AG04449 (cell line): Measurements from ENCODE around the gene LIN9.
"Not testable (repeated sequence)": the region's sequence is repeated elsewhere in the genome, so short reads cannot be mapped to it uniquely, and the experiment has no call there.

ENCODE experiments used
- CTCF ChIA-PET: fragments of 350-600 bp; formaldehyde crosslinking; extraction: SDS; loops from one replicate; lab custom pipeline; 2021; ENCODE audit warnings: antibody characterized with exemption; lab: Yijun Ruan, JAX
- POLR2A ChIA-PET: fragments of 400-600, 350-600 bp; formaldehyde crosslinking; extraction: SDS; loops from one replicate; lab custom pipeline; 2020; ENCODE audit warnings: antibody characterized with exemption, inconsistent platforms; lab: Yijun Ruan, JAX
- DNase-seq: peaks from one replicate; pipeline ENCODE4 v3.0.0-alpha.2; 2010; ENCODE audit warnings: low read depth, low spot score
- H3K4me3 ChIP-seq: 2 replicates; pipeline ENCODE4 v1.5.1; 2011; ENCODE audit warnings: low read depth, mild to moderate bottlenecking, control low read depth, low read length
- CTCF ChIP-seq: IDR thresholded peaks from one replicate; pipeline ENCODE4 v1.5.1; 2011; ENCODE audit warnings: mild to moderate bottlenecking, moderate library complexity, low read length, control low read depth, inconsistent platforms; ENCODE audit not compliant: insufficient read depth; ENCODE audit errors: missing control alignments

Gene LIN9

GRCh38 chr1:226351709-226352108 lies 42.7 kb upstream of the LIN9 start:
- H3K4me3 ChIP-seq: no peak overlapping the region
- no peak for TF ChIP-seq CTCF
- ChIA-PET CTCF (no interaction called here), POLR2A (no interaction called here)
- no peak for DNase-seq

DNA sequence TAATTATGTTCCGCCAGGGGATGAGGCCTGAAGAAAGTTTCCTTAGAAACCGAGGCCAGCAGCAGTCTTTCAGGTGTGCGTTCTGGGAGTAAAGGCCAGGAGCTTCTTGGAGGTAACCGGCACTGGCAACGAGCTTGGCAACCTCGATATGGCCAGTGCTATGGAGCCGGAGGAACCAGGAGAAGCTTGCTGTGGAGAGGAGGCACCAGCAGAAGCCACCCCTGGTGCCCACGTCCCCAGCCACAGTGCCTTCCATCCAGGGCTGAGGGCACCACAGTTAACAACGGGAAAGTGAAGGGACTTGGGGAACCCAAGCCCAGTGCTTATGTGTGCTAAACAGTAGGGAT lies 41.5 kb upstream of the LIN9 start:
- no peak overlapping the region for H3K4me3 ChIP-seq
- CTCF ChIA-PET: no interaction called here
- no peak for TF ChIP-seq CTCF
- no peak for DNase-seq
- POLR2A ChIA-PET: no interaction called here

DNA sequence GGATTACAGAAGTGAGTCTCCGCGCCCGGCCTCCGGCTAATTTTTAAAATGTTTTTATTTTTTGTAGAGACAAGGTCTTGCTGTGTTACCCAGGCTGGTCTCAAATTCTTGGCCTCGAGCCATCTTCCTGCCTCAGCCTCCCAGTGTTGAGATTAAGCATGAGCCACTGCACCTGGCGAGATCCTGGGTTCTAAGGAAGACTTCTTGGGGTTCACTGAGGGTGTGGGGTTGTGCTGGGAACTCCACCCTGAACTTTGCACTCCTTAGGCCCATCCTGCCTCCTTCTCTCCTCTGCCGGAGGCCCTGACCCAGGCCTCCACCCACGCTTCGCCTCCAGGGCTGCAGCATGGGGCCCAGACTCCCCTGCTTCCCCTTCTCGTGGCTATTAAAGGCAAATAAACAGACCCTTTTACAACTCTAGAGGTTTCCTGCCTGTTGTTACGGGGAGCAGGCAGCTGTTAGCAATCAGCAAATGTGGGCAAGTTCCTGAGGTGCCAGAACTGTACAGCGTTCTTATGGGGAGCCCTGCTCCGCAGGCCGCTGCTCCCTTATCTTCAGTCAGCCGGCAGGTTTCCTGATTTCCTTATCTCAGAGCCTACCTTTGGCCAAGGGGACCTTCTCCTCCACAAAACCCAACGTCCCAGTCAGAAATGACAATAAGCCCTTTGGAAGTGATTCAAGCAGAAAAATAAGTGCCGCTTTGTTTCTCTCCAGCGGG lies 41.0 kb upstream of the LIN9 start:
- ChIA-PET POLR2A (no interaction called here), CTCF (no interaction called here)
- H3K4me3 ChIP-seq: no peak overlapping the region
- TF ChIP-seq CTCF: no peak
- DNase-seq: no peak

DNA sequence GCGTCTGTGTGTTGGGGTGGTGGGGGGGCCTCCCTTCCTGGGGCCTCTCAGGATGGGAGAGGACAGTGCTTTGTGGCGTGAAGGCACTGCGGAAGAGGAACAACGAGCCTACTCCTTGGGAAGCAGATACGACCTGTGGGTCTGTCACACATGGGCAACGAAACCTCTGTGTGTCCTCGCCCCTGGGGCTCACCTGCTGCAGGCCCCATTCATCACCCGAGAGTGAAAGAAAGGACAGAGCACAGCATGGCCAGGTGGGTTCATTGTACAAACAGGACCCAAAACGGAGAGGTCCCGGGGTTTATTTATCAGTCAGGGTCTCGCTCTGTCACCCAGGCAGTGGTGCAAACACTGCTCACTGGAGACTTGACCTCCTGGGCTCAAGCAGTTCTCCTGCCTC lies 40.1 kb upstream of the LIN9 start:
- H3K4me3 ChIP-seq: no peak overlapping the region
- POLR2A ChIA-PET: no interaction called here
- no peak for DNase-seq
- CTCF ChIA-PET: interaction anchor here (1.0 kb wide), 1 partner anchor 223 kb away, joined by 3 read pairs; no protein-coding TSS in a partner anchor
- no peak for TF ChIP-seq CTCF

DNA sequence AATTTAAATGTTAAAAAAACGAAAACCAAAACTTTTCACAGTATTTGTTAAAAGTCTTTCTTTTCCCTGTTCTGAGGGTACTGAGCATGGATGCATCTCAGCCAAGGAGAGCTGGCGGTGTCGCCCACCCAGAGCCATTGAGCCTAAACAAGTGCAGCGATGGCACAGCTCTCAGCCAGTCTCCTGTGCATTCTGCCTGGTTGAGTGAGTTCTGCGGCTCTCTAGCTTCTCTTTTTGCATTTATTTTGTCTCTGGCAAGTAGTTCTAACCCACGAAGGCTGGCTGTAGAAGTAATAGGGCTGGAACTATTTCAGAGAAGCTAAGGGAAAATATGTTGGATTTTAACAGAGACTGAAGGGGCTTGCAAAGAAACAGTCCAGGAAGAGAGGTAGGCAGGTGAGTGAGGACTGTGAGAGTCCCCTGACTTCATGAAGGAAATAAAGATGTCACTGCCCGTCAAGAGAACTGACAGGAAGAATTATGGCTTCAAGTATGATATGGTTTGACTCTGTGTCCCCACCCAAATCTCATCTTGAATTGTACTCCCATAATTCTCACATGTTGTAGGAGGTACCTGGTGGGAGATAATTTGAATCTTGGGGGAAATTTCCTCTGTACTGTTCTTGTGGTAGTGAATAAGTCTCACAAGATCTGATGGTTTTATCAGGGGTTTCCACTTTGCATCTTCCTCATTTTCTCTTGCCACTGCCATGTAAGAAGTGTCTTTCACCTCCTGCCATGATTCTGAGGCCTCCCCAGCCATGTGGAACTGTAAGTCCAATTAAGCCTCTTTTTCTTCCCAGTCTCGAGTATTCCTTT lies 35.7 kb upstream of the LIN9 start:
- CTCF ChIA-PET: interaction anchor here (1.1 kb wide), 1 partner anchor 12 kb away, joined by 3 read pairs; no protein-coding TSS in a partner anchor
- DNase-seq: no peak
- TF ChIP-seq CTCF: no peak
- POLR2A ChIA-PET: no interaction called here
- no peak overlapping the region for H3K4me3 ChIP-seq

DNA sequence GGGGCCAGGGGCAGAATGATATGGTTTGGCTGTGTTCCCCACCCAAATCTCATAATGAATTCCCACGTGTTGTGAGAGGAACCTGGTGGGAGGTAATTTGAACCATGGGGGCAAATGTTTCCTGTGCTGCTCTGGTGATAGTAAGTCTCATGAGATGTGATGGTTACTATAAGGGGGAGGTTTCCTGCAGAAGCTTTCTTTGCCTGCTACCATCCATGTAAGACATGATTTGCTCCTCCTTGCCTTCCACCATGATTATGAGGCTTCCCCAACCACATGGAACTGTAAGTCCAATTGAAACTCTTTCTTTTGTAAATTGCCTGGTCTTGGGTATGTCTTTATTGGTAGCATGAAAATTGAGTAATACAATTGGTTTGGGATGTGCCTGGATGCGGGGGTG lies 33.7 kb upstream of the LIN9 start:
- ChIA-PET POLR2A (no interaction called here), CTCF (no interaction called here)
- no peak for DNase-seq
- no peak for TF ChIP-seq CTCF
- no peak overlapping the region for H3K4me3 ChIP-seq

DNA sequence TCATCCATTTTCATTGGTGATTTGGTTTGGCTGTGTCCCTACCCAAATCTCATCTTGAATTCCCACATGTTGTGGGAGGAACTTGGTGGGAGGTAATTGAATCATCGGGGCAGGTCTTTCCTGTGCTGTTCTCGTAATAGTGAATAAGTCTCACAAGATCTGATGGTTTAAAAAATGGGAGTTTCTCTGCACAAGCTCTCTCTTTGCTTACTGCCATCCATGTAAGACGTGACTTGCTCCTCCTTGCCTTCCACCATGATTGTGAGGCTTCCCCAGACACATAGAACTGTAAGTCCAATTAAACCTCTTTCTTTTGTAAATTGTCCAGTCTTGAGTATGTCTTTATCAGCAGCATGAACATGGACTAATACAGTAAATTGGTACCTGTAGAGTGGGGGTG lies 31.1 kb upstream of the LIN9 start:
- CTCF ChIA-PET: interaction anchor here (1.4 kb wide), 1 partner anchor 215 kb away, joined by 3 read pairs; no protein-coding TSS in a partner anchor

More for the DNA sequence above, 31.1 kb upstream of the LIN9 start:
- DNase-seq, POLR2A ChIA-PET, H3K4me3 ChIP-seq: not testable (repeated sequence)
